GM23338 (cell line): ENCODE data around the gene VEPH1. TPM values are rescaled to one million over a fixed set of nuclear protein-coding genes. Genes with fewer than 3 reads are reported as not detected.
A peak's percentile ranks its signal among the peaks of the same experiment; 100 is the strongest.

Experiments used
- ATAC-seq: fragments of 200-7000 bp; cut with Tn5 transposase; 3 replicates; pipeline ENCODE4 v1.9.1; 2020
- DNase-seq: peaks from one replicate; pipeline ENCODE4 v3.0.0-alpha.2; 2015; ENCODE audit warnings: low spot score
- H2AFZ ChIP-seq: fragments of 200-600 bp; sonication (generic); 2 replicates; pipeline ENCODE4 v1.8.0; 2016; ENCODE audit warnings: antibody characterized with exemption, mild to moderate bottlenecking, moderate library complexity
- H3F3A ChIP-seq: fragments of 200-600 bp; sonication (generic); replicated peaks from 2 replicates; pipeline ENCODE4 v1.8.0; 2017; ENCODE audit warnings: antibody characterized with exemption, mixed run types, low read depth
- H3K27ac ChIP-seq: fragments of 200-600 bp; sonication (generic); 2 replicates; pipeline ENCODE4 v1.6.1; 2016; ENCODE audit warnings: low read depth
- H3K27me3 ChIP-seq: fragments of 200-600 bp; sonication (generic); 2 replicates; pipeline ENCODE4 v1.8.0; 2016; ENCODE audit warnings: mild to moderate bottlenecking, mixed run types, moderate library complexity; ENCODE audit not compliant: insufficient read depth
- H3K36me3 ChIP-seq: fragments of 200-600 bp; sonication (generic); 2 replicates; pipeline ENCODE4 v1.8.0; 2016; ENCODE audit warnings: mild to moderate bottlenecking; ENCODE audit not compliant: insufficient read depth
- H3K4me1 ChIP-seq: fragments of 200-600 bp; sonication (generic); 2 replicates; pipeline ENCODE4 v1.8.0; 2016; ENCODE audit warnings: mild to moderate bottlenecking, moderate library complexity; ENCODE audit not compliant: insufficient read depth
- H3K4me2 ChIP-seq: fragments of 200-600 bp; sonication (generic); 2 replicates; pipeline ENCODE4 v1.7.1; 2017; ENCODE audit warnings: mixed run types
- H3K4me3 ChIP-seq: fragments of 200-600 bp; sonication (generic); 2 replicates; pipeline ENCODE4 v1.6.1; 2016; ENCODE audit warnings: mixed run types
- H3K79me2 ChIP-seq: fragments of 200-600 bp; sonication (generic); replicated peaks from 2 replicates; pipeline ENCODE4 v1.8.0; 2017; ENCODE audit warnings: mild to moderate bottlenecking; ENCODE audit not compliant: insufficient read depth
- H3K9me2 ChIP-seq: fragments of 200-600 bp; sonication (generic); 2 replicates; pipeline ENCODE4 v1.8.0; 2017; ENCODE audit not compliant: insufficient read depth
- H4K20me1 ChIP-seq: fragments of 200-600 bp; sonication (generic); replicated peaks from 2 replicates; pipeline ENCODE4 v1.8.0; 2017; ENCODE audit warnings: mild to moderate bottlenecking; ENCODE audit not compliant: insufficient read depth
- H3K27ac Mint-ChIP-seq: 2 replicates; pipeline ENCODE4 v1.8.0; 2020; ENCODE audit warnings: inconsistent platforms, mild to moderate bottlenecking, moderate library complexity, mixed read lengths
- H3K27me3 Mint-ChIP-seq: 3 replicates; pipeline ENCODE4 v1.8.0; 2022; ENCODE audit warnings: low read depth, mild to moderate bottlenecking, moderate library complexity, mixed read lengths, inconsistent platforms; ENCODE audit not compliant: insufficient read depth, poor library complexity
- H3K36me3 Mint-ChIP-seq: 3 replicates; pipeline ENCODE4 v1.8.0; 2021; ENCODE audit warnings: low read depth, mild to moderate bottlenecking, inconsistent platforms, moderate library complexity, mixed read lengths
- H3K4me1 Mint-ChIP-seq: 3 replicates; pipeline ENCODE4 v1.8.0; 2020; ENCODE audit warnings: mild to moderate bottlenecking, inconsistent platforms, mixed read lengths
- H3K4me3 Mint-ChIP-seq: 3 replicates; pipeline ENCODE4 v1.8.0; 2021; ENCODE audit warnings: moderate library complexity, mild to moderate bottlenecking, inconsistent platforms, mixed read lengths
- H3K9me3 Mint-ChIP-seq: 3 replicates; pipeline ENCODE4 v1.8.0; 2020; ENCODE audit warnings: moderate library complexity, mild to moderate bottlenecking, inconsistent platforms, mixed read lengths
- CREB1 ChIP-seq: fragments of 250-450 bp; sonication (Bioruptor Pico); IDR thresholded peaks from 2 replicates; pipeline ENCODE4 v1.5.0; 2020; ENCODE audit warnings: low read depth, mild to moderate bottlenecking, moderate library complexity
- ETS1 ChIP-seq: IDR thresholded peaks from 2 replicates; pipeline ENCODE4 v1.6.1; 2016; ENCODE audit warnings: antibody characterized with exemption
- EZH2 ChIP-seq: fragments of 200-600 bp; sonication (generic); IDR thresholded peaks from one replicate; pipeline ENCODE4 v1.8.0; 2017; ENCODE audit warnings: antibody characterized with exemption, mild to moderate bottlenecking, low read depth; ENCODE audit not compliant: unreplicated experiment
- EZH2phosphoT487 ChIP-seq: fragments of 200-600 bp; sonication (generic); IDR thresholded peaks from one replicate; pipeline ENCODE4 v1.8.1; 2018; ENCODE audit warnings: antibody characterized with exemption; ENCODE audit not compliant: unreplicated experiment
- JUNB ChIP-seq: IDR thresholded peaks from one replicate; pipeline ENCODE4 v1.6.1; 2016; ENCODE audit warnings: antibody characterized with exemption; ENCODE audit not compliant: unreplicated experiment
- NANOG ChIP-seq: IDR thresholded peaks from 2 replicates; pipeline ENCODE4 v1.6.1; 2016; ENCODE audit warnings: antibody characterized with exemption, borderline replicate concordance
- POLR2AphosphoS5 ChIP-seq: IDR thresholded peaks from 2 replicates; pipeline ENCODE4 v1.6.1; 2016; ENCODE audit warnings: antibody characterized with exemption, low read depth
- STAT1 ChIP-seq: IDR thresholded peaks from one replicate; pipeline ENCODE4 v1.6.1; 2016; ENCODE audit warnings: antibody characterized with exemption; ENCODE audit not compliant: unreplicated experiment
- ZNF114 ChIP-seq: fragments of 250-450 bp; sonication (Bioruptor Pico); IDR thresholded peaks from 2 replicates; pipeline ENCODE4 v1.5.0; 2020; ENCODE audit warnings: mild to moderate bottlenecking, moderate library complexity
- ZNF331 ChIP-seq: fragments of 250-450 bp; sonication (Bioruptor Pico); IDR thresholded peaks from 2 replicates; pipeline ENCODE4 v1.5.0; 2020; ENCODE audit warnings: low read depth, mild to moderate bottlenecking, moderate library complexity
- polyA plus RNA-seq: library from polyadenylated mRNA; unstranded; fragments of >200 nt; fragmentation: Nextera tagmentation; extraction: Ambion mirVana; gene quantifications from 2 replicates; pipeline ENCODE4 v1.2.1, GENCODE V29; 2016
- total RNA-seq: library from RNA; depleted of rRNA; stranded (reverse); fragments of >200 nt; shearing (Covaris generic); gene quantifications from 2 replicates; pipeline ENCODE4 v1.2.3, GENCODE V29; 2014
- TF ChIP-seq, protein P1 (sequence below), 2 experiments: fragments of 200-600 bp in 1 of 2; sonication (generic) in 1 of 2; conservative IDR thresholded peaks; 2 replicates each; pipeline versions ENCODE4 v1.5.1 to v1.6.1; 2016 to 2017; ENCODE audit warnings: antibody characterized with exemption in 2 of 2, low read depth in 2 of 2, mild to moderate bottlenecking in 2 of 2, moderate library complexity in 1 of 2
- TF ChIP-seq, protein P2 (sequence below): fragments of 250-450 bp; sonication (Bioruptor Pico); IDR thresholded peaks from 2 replicates; pipeline ENCODE4 v1.5.0; 2020; ENCODE audit warnings: mild to moderate bottlenecking, moderate library complexity

Gene VEPH1
- total and polyA plus RNA-seq, 2 experiments from 2014 or later: 15.4 to 33.8 TPM

DNA sequence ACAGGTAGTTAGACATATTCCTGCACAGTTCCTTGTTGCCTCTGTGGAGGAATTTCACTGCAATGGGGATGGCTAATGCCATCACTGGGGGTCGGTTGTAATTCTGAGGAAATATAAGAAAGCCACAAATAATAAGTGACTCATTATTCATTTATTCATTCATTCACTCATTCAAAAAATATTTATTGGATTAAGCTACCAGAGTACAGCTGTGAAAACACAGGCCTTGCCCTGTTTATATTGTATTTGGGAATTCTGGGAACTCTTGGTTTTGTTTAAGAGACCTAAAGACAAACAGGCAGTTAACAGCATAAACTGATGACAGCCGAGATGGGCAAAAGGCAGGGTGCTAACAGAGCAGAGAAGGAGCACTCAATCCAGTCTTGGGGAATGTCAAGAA, 43.0 kb downstream of the VEPH1 start:
- H3K4me3 Mint-ChIP-seq: no peak overlapping the region
- H3K36me3 ChIP-seq: no peaks in the 10 kb centered on the region
- ATAC-seq (no peak), DNase-seq (no peak)
- TF ChIP-seq, protein P1, sequence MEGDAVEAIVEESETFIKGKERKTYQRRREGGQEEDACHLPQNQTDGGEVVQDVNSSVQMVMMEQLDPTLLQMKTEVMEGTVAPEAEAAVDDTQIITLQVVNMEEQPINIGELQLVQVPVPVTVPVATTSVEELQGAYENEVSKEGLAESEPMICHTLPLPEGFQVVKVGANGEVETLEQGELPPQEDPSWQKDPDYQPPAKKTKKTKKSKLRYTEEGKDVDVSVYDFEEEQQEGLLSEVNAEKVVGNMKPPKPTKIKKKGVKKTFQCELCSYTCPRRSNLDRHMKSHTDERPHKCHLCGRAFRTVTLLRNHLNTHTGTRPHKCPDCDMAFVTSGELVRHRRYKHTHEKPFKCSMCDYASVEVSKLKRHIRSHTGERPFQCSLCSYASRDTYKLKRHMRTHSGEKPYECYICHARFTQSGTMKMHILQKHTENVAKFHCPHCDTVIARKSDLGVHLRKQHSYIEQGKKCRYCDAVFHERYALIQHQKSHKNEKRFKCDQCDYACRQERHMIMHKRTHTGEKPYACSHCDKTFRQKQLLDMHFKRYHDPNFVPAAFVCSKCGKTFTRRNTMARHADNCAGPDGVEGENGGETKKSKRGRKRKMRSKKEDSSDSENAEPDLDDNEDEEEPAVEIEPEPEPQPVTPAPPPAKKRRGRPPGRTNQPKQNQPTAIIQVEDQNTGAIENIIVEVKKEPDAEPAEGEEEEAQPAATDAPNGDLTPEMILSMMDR (conservative IDR thresholded peaks at IDR 0.05; ENCODE audit: low read depth in 2 of 2): no peak
- no peak for TF ChIP-seq POLR2AphosphoS5
- no peak for TF ChIP-seq EZH2phosphoT487
- TF ChIP-seq, protein P2, sequence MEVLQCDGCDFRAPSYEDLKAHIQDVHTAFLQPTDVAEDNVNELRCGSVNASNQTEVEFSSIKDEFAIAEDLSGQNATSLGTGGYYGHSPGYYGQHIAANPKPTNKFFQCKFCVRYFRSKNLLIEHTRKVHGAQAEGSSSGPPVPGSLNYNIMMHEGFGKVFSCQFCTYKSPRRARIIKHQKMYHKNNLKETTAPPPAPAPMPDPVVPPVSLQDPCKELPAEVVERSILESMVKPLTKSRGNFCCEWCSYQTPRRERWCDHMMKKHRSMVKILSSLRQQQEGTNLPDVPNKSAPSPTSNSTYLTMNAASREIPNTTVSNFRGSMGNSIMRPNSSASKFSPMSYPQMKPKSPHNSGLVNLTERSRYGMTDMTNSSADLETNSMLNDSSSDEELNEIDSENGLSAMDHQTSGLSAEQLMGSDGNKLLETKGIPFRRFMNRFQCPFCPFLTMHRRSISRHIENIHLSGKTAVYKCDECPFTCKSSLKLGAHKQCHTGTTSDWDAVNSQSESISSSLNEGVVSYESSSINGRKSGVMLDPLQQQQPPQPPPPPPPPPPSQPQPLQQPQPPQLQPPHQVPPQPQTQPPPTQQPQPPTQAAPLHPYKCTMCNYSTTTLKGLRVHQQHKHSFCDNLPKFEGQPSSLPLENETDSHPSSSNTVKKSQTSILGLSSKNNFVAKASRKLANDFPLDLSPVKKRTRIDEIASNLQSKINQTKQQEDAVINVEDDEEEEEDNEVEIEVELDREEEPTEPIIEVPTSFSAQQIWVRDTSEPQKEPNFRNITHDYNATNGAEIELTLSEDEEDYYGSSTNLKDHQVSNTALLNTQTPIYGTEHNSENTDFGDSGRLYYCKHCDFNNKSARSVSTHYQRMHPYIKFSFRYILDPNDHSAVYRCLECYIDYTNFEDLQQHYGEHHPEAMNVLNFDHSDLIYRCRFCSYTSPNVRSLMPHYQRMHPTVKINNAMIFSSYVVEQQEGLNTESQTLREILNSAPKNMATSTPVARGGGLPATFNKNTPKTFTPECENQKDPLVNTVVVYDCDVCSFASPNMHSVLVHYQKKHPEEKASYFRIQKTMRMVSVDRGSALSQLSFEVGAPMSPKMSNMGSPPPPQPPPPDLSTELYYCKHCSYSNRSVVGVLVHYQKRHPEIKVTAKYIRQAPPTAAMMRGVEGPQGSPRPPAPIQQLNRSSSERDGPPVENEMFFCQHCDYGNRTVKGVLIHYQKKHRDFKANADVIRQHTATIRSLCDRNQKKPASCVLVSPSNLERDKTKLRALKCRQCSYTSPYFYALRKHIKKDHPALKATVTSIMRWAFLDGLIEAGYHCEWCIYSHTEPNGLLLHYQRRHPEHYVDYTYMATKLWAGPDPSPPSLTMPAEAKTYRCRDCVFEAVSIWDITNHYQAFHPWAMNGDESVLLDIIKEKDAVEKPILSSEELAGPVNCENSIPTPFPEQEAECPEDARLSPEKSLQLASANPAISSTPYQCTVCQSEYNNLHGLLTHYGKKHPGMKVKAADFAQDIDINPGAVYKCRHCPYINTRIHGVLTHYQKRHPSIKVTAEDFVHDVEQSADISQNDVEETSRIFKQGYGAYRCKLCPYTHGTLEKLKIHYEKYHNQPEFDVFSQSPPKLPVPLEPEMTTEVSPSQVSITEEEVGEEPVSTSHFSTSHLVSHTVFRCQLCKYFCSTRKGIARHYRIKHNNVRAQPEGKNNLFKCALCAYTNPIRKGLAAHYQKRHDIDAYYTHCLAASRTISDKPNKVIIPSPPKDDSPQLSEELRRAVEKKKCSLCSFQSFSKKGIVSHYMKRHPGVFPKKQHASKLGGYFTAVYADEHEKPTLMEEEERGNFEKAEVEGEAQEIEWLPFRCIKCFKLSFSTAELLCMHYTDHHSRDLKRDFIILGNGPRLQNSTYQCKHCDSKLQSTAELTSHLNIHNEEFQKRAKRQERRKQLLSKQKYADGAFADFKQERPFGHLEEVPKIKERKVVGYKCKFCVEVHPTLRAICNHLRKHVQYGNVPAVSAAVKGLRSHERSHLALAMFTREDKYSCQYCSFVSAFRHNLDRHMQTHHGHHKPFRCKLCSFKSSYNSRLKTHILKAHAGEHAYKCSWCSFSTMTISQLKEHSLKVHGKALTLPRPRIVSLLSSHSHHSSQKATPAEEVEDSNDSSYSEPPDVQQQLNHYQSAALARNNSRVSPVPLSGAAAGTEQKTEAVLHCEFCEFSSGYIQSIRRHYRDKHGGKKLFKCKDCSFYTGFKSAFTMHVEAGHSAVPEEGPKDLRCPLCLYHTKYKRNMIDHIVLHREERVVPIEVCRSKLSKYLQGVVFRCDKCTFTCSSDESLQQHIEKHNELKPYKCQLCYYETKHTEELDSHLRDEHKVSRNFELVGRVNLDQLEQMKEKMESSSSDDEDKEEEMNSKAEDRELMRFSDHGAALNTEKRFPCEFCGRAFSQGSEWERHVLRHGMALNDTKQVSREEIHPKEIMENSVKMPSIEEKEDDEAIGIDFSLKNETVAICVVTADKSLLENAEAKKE (CRISPR knock-in tag): no peak
- peak overlapping the region; percentile 16; the same call in 1 of the 2 replicates for H3K27ac Mint-ChIP-seq
- no peak overlapping the region for H3K4me2 ChIP-seq
- H4K20me1 ChIP-seq: no peaks in the 10 kb centered on the region
- no peak overlapping the region for H3K27ac ChIP-seq
- H3K79me2 ChIP-seq: no peaks in the 10 kb centered on the region
- H3K27me3 ChIP-seq: no peaks in the 10 kb centered on the region
- no peak overlapping the region for H2AFZ ChIP-seq
- H3K36me3 Mint-ChIP-seq: no peaks in the 10 kb centered on the region
- no peaks in the 10 kb centered on the region; the same call in 2 of the 3 replicates for H3K4me1 Mint-ChIP-seq
- no peaks in the 10 kb centered on the region for H3K27me3 Mint-ChIP-seq
- H3K9me2 ChIP-seq: no peaks in the 10 kb centered on the region
- H3K4me1 ChIP-seq: no peaks in the 10 kb centered on the region
- no peaks in the 10 kb centered on the region for H3K9me3 Mint-ChIP-seq
- no peaks in the 10 kb centered on the region for H3F3A ChIP-seq
- H3K4me3 ChIP-seq: no peak overlapping the region

DNA sequence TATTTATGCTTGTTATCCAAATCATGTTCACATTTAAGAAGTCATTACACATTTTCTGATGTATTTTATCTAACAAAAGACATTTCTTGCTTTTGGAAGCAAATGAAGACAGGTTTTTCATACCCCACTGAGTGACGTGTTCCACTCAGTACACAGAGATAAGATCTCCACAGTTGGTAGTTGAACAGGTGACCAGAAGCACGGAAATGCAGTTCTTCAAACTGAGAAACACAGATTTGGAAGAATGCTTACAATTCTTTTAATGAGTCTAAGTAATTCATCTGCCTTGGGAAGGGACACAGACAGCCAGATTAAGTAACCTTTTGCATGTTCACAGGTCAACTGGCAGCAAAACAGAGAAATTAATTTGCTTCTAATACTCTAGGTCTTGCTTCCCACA, 43.5 kb downstream of the VEPH1 start:
- H3K79me2 ChIP-seq: no peaks in the 10 kb centered on the region
- no peak overlapping the region for H2AFZ ChIP-seq
- H4K20me1 ChIP-seq: no peaks in the 10 kb centered on the region
- ATAC-seq: no peak
- no peak overlapping the region for H3K4me2 ChIP-seq
- Mint-ChIP-seq H3K27me3 (no peaks in the 10 kb centered on the region), H3K27ac (no peak overlapping the region), H3K36me3 (no peaks in the 10 kb centered on the region), H3K4me3 (no peak overlapping the region), H3K4me1 (no peaks in the 10 kb centered on the region; the same call in 2 of the 3 replicates), H3K9me3 (no peaks in the 10 kb centered on the region)
- H3K36me3 ChIP-seq: no peaks in the 10 kb centered on the region
- no peak overlapping the region for H3K4me3 ChIP-seq
- DNase-seq: no peak
- H3K4me1 ChIP-seq: no peaks in the 10 kb centered on the region
- no peak overlapping the region for H3K27ac ChIP-seq
- no peaks in the 10 kb centered on the region for H3F3A ChIP-seq
- no peaks in the 10 kb centered on the region for H3K9me2 ChIP-seq
- H3K27me3 ChIP-seq: no peaks in the 10 kb centered on the region
- TF ChIP-seq CREB1 (CRISPR knock-in tag) (no peak), ZNF331 (CRISPR knock-in tag) (no peak), JUNB (no peak), ZNF114 (CRISPR knock-in tag) (no peak), EZH2 (no peak), ETS1 (no peak), NANOG (no peak), STAT1 (no peak)
